Keratinocyte (primary cell): ENCODE results near the gene CYP4A11.

Experiments used
- EZH2 ChIP-seq: IDR thresholded peaks from one replicate; pipeline ENCODE4 v1.6.1; 2012; ENCODE audit warnings: inconsistent platforms, mild to moderate bottlenecking, low read length, moderate library complexity
- TF ChIP-seq, protein P1 (sequence below), 3 experiments: IDR thresholded peaks in 1 of 3; conservative IDR thresholded peaks in 1 of 3; optimal IDR thresholded peaks in 1 of 3; 2 replicates in 2 of 3; 3 replicates in 1 of 3; pipeline versions ENCODE3 to v1.5.1; 2011; ENCODE audit warnings: low read length in 3 of 3, mild to moderate bottlenecking in 3 of 3, moderate library complexity in 2 of 3, control low read depth in 1 of 3, inconsistent platforms in 1 of 3; ENCODE audit not compliant: insufficient read depth in 2 of 3; ENCODE audit errors: extremely low read depth in 1 of 3

DNA sequence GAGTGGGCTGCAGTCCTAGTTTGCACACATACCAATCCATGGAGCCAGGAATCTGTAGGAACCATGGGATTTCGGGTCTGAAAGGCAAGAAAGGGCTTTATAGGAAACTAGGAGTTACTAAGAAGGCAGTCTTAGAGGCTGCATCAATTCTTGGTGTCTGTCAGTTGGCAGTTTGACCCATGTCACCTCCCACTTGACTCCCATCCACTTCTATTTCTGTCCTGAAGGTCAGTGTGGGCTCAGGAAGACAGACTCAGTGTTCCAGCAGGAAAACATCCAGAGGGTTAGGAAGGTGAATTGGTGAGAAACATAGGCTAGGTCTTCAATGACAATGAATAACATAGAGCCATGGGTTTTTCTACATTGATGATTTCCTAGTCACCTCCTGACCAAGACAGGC is 4.0 kb downstream of the CYP4A11 start:
- TF ChIP-seq, protein P1, sequence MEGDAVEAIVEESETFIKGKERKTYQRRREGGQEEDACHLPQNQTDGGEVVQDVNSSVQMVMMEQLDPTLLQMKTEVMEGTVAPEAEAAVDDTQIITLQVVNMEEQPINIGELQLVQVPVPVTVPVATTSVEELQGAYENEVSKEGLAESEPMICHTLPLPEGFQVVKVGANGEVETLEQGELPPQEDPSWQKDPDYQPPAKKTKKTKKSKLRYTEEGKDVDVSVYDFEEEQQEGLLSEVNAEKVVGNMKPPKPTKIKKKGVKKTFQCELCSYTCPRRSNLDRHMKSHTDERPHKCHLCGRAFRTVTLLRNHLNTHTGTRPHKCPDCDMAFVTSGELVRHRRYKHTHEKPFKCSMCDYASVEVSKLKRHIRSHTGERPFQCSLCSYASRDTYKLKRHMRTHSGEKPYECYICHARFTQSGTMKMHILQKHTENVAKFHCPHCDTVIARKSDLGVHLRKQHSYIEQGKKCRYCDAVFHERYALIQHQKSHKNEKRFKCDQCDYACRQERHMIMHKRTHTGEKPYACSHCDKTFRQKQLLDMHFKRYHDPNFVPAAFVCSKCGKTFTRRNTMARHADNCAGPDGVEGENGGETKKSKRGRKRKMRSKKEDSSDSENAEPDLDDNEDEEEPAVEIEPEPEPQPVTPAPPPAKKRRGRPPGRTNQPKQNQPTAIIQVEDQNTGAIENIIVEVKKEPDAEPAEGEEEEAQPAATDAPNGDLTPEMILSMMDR (optimal IDR thresholded peaks at IDR 0.05 in 1 of 3, IDR thresholded peaks at IDR 0.05 in 1 of 3, conservative IDR thresholded peaks at IDR 0.05 in 1 of 3; ENCODE audit: extremely low read depth in 1 of 3, insufficient read depth in 2 of 3, low read length in 3 of 3), result no peak
- no peak for TF ChIP-seq EZH2
